ENCODE data around the gene GPER1. TPM values are rescaled to one million over a fixed set of nuclear protein-coding genes. Genes with fewer than 3 reads are reported as not detected.
A peak's percentile ranks its signal among the peaks of the same experiment; 100 is the strongest.
"Not testable (repeated sequence)": the region's sequence is repeated elsewhere in the genome, so short reads cannot be mapped to it uniquely, and the experiment has no call there.

Gene GPER1
- total RNA-seq, 1 donor from 2014 or later, result 0.08 TPM

GRCh38 chr7:1136841-1137516 is 49.1 kb downstream of the GPER1 start:
- H3K36me3 ChIP-seq (ENCODE audit: control insufficient read depth, insufficient read depth, low read length), result no peaks in the 10 kb centered on the region
- no peak for DNase-seq (ENCODE audit: low read depth)

GRCh38 chr7:1137517-1138167 is 49.7 kb downstream of the GPER1 start:
- Histone ChIP-seq H3K4me3 (ENCODE audit: low read depth, low read length) (peak overlapping the region; percentile 76), H3K27me3 (ENCODE audit: control insufficient read depth, insufficient read depth, low read length) (no peaks in the 10 kb centered on the region), H3K36me3 (ENCODE audit: control insufficient read depth, insufficient read depth, low read length) (no peaks in the 10 kb centered on the region)
- DNase-seq (ENCODE audit: low read depth), result no peak
- TF ChIP-seq CTCF (IDR thresholded peaks at IDR 0.05; ENCODE audit: insufficient read depth, low read length, poor library complexity, severe bottlenecking), result no peak

More at GRCh38 chr7:1136841-1137516, 49.1 kb downstream of the GPER1 start:
- H3K27me3 ChIP-seq (ENCODE audit: control insufficient read depth, insufficient read depth, low read length), result no peaks in the 10 kb centered on the region
- peak overlapping the region; percentile 76 for H3K4me3 ChIP-seq (ENCODE audit: low read depth, low read length)
- TF ChIP-seq CTCF (IDR thresholded peaks at IDR 0.05; ENCODE audit: insufficient read depth, low read length, poor library complexity, severe bottlenecking), result no peak

GRCh38 chr7:1140476-1141104 is 52.7 kb downstream of the GPER1 start:
- H3K27me3 ChIP-seq (ENCODE audit: control insufficient read depth, insufficient read depth, low read length), result no peaks in the 10 kb centered on the region
- no peak overlapping the region for H3K4me3 ChIP-seq (ENCODE audit: low read depth, low read length)
- no peak for TF ChIP-seq CTCF (IDR thresholded peaks at IDR 0.05; ENCODE audit: insufficient read depth, low read length, poor library complexity, severe bottlenecking)
- no peaks in the 10 kb centered on the region for H3K36me3 ChIP-seq (ENCODE audit: control insufficient read depth, insufficient read depth, low read length)
- no peak for DNase-seq (ENCODE audit: low read depth)

DNA sequence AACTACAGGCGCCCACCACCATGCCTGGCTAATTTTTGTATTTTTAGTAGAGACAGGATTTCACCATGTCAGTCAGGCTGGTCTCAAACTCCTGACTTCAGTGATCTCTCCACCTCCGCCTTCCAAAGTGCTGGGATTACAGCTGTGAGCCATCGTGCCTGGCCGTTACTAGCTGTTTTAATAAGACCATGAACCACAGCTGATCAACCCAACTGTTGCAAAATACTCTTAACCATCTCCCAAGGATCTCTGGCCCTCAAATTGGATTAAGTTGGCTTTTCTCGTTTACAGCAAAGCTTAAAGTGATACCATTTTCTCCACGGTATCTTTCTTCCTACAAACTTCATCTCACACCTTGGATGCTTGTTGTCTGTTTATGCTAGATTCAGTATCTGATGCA is 53.7 kb downstream of the GPER1 start:
- Histone ChIP-seq H3K36me3 (ENCODE audit: control insufficient read depth, insufficient read depth, low read length) (no peaks in the 10 kb centered on the region), H3K4me3 (ENCODE audit: low read depth, low read length) (no peak overlapping the region), H3K27me3 (ENCODE audit: control insufficient read depth, insufficient read depth, low read length) (no peaks in the 10 kb centered on the region)
- no peak for TF ChIP-seq CTCF (IDR thresholded peaks at IDR 0.05; ENCODE audit: insufficient read depth, low read length, poor library complexity, severe bottlenecking)
- no peak for DNase-seq (ENCODE audit: low read depth)

GRCh38 chr7:1142051-1142635 is 54.2 kb downstream of the GPER1 start:
- no peaks in the 10 kb centered on the region for H3K27me3 ChIP-seq (ENCODE audit: control insufficient read depth, insufficient read depth, low read length)
- no peak overlapping the region for H3K4me3 ChIP-seq (ENCODE audit: low read depth, low read length)
- no peaks in the 10 kb centered on the region for H3K36me3 ChIP-seq (ENCODE audit: control insufficient read depth, insufficient read depth, low read length)
- DNase-seq (ENCODE audit: low read depth), result no peak
- no peak for TF ChIP-seq CTCF (IDR thresholded peaks at IDR 0.05; ENCODE audit: insufficient read depth, low read length, poor library complexity, severe bottlenecking)

DNA sequence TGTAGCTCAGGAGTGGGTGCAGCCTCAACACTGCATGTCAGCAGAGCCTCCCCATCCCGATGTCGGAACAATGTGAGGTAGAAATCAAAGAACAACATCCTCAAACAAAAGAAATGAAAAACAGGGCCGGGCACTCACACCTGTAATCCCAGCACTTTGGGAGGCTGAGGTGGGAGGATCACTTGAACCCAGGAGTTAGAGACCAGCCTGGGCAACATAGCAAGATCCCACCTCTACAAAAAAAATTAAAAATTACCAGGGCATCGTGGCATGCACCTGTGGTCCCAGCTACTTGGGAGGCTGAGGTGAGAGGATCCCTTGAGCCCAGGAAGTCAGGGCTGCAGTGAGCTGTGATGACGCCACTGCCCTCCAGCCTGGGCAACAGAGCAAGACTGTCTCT is 55.1 kb downstream of the GPER1 start:
- H3K27me3 ChIP-seq (ENCODE audit: control insufficient read depth, insufficient read depth, low read length); H3K36me3 ChIP-seq (ENCODE audit: control insufficient read depth, insufficient read depth, low read length); H3K4me3 ChIP-seq (ENCODE audit: low read depth, low read length); DNase-seq (ENCODE audit: low read depth): not testable (repeated sequence)
